CD4-positive, alpha-beta memory T cell (primary cell): Measurements from ENCODE around the gene RIN3. TPM values are rescaled to one million over a fixed set of nuclear protein-coding genes. Genes with fewer than 3 reads are reported as not detected.

Source experiments
- CTCF ChIA-PET: fragments of 350-600 bp; sonication (Branson Sonifier 250); formaldehyde crosslinking; loops from one replicate; lab custom pipeline; 2021; ENCODE audit warnings: inconsistent platforms; ENCODE audit not compliant: partially characterized antibody; lab: Charles Lee
- POLR2A ChIA-PET: fragments of 350-600 bp; sonication (Branson Sonifier 250); formaldehyde crosslinking; loops from one replicate; lab custom pipeline; 2021; ENCODE audit not compliant: partially characterized antibody; lab: Charles Lee
- DNase-seq, 5 donors: peaks; one replicate each; pipeline versions ENCODE4 v3.0.0 to v3.0.0-alpha.2; 2020 to 2022; ENCODE audit warnings: mixed read lengths in 1 of 5
- H3K27ac ChIP-seq: one replicate; pipeline ENCODE4 v1.7.0; 2013; ENCODE audit warnings: low read depth, low read length
- H3K27me3 ChIP-seq: 2 replicates; pipeline ENCODE4 v1.7.0; 2013; ENCODE audit warnings: mild to moderate bottlenecking, low read length, moderate library complexity; ENCODE audit not compliant: insufficient read depth
- H3K36me3 ChIP-seq: 2 replicates; pipeline ENCODE4 v1.7.0; 2013; ENCODE audit warnings: mild to moderate bottlenecking, low read length, moderate library complexity; ENCODE audit not compliant: insufficient read depth
- H3K4me1 ChIP-seq: 2 replicates; pipeline ENCODE4 v1.7.0; 2013; ENCODE audit warnings: mild to moderate bottlenecking, low read length, moderate library complexity; ENCODE audit not compliant: insufficient read depth
- H3K4me3 ChIP-seq, 2 donors: one replicate each; pipeline ENCODE4 v1.7.0; 2013; ENCODE audit warnings: low read length in 2 of 2, mild to moderate bottlenecking in 1 of 2
- H3K9me3 ChIP-seq, 2 donors: one replicate each; pipeline ENCODE4 v1.7.0; 2013; ENCODE audit warnings: low read length in 2 of 2, control low read depth in 1 of 2; ENCODE audit not compliant: control insufficient read depth in 1 of 2
- H3K27ac Mint-ChIP-seq, 7 donors: one replicate each; pipeline ENCODE4 v1.8.0; 2020 to 2021; ENCODE audit warnings: mixed read lengths in 7 of 7, mild to moderate bottlenecking in 6 of 7, inconsistent platforms in 3 of 7, moderate library complexity in 3 of 7
- H3K27me3 Mint-ChIP-seq, 2 donors: one replicate each; pipeline ENCODE4 v1.8.0; 2020 to 2021; ENCODE audit warnings: mixed read lengths in 2 of 2
- H3K36me3 Mint-ChIP-seq, 2 donors: one replicate each; pipeline ENCODE4 v1.8.0; 2020 to 2021; ENCODE audit warnings: mixed read lengths in 2 of 2, inconsistent platforms in 1 of 2, mild to moderate bottlenecking in 1 of 2
- H3K4me1 Mint-ChIP-seq, 4 donors: one replicate each; pipeline ENCODE4 v1.8.0; 2020 to 2021; ENCODE audit warnings: mixed read lengths in 4 of 4, mild to moderate bottlenecking in 1 of 4
- H3K4me3 Mint-ChIP-seq, 8 donors: one replicate each; pipeline ENCODE4 v1.8.0; 2020 to 2021; ENCODE audit warnings: mixed read lengths in 8 of 8, mild to moderate bottlenecking in 7 of 8, moderate library complexity in 6 of 8, inconsistent platforms in 3 of 8
- H3K9me3 Mint-ChIP-seq, 8 donors: one replicate each; pipeline ENCODE4 v1.8.0; 2020 to 2021; ENCODE audit warnings: mixed read lengths in 8 of 8, mild to moderate bottlenecking in 5 of 8, inconsistent platforms in 3 of 8, moderate library complexity in 1 of 8
- intact Hi-C: fragments of 100-400 bp; cut with micrococcal nuclease; formaldehyde crosslinking; loops from one replicate; pipeline ENCODE4 v1.15.1; 2023
- polyA plus RNA-seq, 2 donors: library from polyadenylated mRNA; unstranded; fragments of 300-500 nt; fragmentation: Illumina TruSeq; gene quantifications; one replicate each; pipeline ENCODE4 v1.2.3, GENCODE V29; 2021
- total RNA-seq, 2 experiments: library from RNA; stranded (reverse); gene quantifications; one replicate each; pipeline ENCODE4 v1.2.3, GENCODE V29; 2021

Gene RIN3
- total and polyA plus RNA-seq, 4 experiments from 2014 or later = 4.0 to 74.9 (median 45.9) TPM

DNA sequence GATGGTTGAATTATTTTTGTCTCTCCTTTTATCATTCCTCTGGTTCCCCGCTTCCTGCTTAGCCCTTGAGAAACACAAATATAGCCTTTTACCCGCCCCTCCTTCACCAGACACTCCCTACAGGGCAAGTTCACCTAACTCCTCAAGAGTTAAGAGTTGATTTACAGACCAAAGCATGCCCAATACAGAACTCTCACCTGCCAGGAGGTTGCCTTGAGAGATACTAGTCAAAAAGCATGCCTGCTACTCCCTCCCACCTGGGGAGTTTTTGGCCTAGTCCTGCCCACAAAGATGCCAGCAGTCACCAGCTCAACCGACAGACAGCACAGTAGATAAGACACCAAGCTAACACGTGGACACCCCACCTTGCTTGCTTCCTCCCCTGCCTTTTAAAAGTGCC, 223.6 kb downstream of the RIN3 start:
- Histone ChIP-seq H3K9me3 (no peaks in the 10 kb centered on the region), H3K4me1 (no peaks in the 10 kb centered on the region), H3K27me3 (no peaks in the 10 kb centered on the region), H3K36me3 (no peaks in the 10 kb centered on the region), H3K4me3 (no peak overlapping the region), H3K27ac (no peak overlapping the region)
- H3K9me3 Mint-ChIP-seq = no peaks in the 10 kb centered on the region
- intact Hi-C loops = no loop called here
- H3K4me1 Mint-ChIP-seq = peaks cover 0 to 6% (median 2%) of the 10 kb centered on the region in 4 donors
- peaks cover 0 to 5% of the 10 kb centered on the region in 2 donors for H3K36me3 Mint-ChIP-seq
- ChIA-PET CTCF (no interaction called here), POLR2A (no interaction called here)
- H3K27me3 Mint-ChIP-seq = no peaks in the 10 kb centered on the region
- H3K27ac Mint-ChIP-seq = peak overlapping the region in 4 of 7 donors; percentile 61 to 76 (median 65)
- DNase-seq = no peak
- peak overlapping the region in 1 of 8 donors; percentile 0 for H3K4me3 Mint-ChIP-seq

DNA sequence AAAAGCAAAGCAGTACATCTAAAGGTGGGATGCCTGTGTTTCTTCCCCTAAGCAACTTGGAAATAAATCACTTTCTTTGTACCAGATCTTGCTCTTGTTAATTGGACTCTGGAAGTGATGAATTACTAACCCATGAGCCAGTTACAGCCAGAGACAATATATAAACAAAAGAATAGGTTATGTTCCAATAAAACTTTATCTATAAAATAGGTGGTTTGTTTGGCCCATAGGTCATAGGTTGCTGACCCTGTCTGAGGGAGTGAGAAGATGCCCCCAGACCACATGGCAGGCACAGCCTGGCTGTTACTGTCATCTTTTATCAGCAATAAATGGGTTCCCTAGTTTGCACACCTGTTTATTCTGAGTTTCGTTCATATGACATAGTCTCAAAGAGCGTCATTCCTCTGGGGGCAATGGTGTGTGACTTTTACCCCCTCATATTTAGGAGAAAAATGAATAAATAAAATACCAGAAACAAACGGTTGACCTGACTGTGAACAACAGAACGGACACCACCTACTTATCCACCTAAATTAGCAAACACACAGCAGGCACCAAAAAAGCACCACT, 224.1 kb downstream of the RIN3 start:
- CTCF ChIA-PET = no interaction called here
- no peak overlapping the region for H3K27ac ChIP-seq
- peaks cover 0 to under 1% of the 10 kb centered on the region in 2 donors for H3K36me3 Mint-ChIP-seq
- H3K4me3 ChIP-seq = no peak overlapping the region
- no peak overlapping the region for H3K4me3 Mint-ChIP-seq
- POLR2A ChIA-PET = no interaction called here
- intact Hi-C loops = no loop called here
- peaks cover 0 to 6% (median 2%) of the 10 kb centered on the region in 4 donors for H3K4me1 Mint-ChIP-seq
- no peaks in the 10 kb centered on the region for H3K27me3 Mint-ChIP-seq
- peak overlapping the region in 3 of 7 donors; percentile 64 to 76 (median 66) for H3K27ac Mint-ChIP-seq
- H3K9me3 ChIP-seq = no peaks in the 10 kb centered on the region
- H3K27me3 ChIP-seq = no peaks in the 10 kb centered on the region
- no peaks in the 10 kb centered on the region for H3K9me3 Mint-ChIP-seq
- no peak for DNase-seq
- H3K36me3 ChIP-seq = no peaks in the 10 kb centered on the region
- H3K4me1 ChIP-seq = no peaks in the 10 kb centered on the region

Other genes starting within 250 kb of the RIN3 start
- gene SLC24A4, start 190.6 kb upstream of the RIN3 start, total RNA-seq = not detected
- gene SLC24A4, start 190.6 kb upstream of the RIN3 start, polyA plus RNA-seq = not detected
- gene LGMN, start 234.8 kb downstream of the RIN3 start, total RNA-seq = 10 to 100 TPM; 14.0 TPM
- 10 to 100 TPM in 1 of 2 donors, 1 to 10 TPM in 1; 9.6 to 10.6 TPM for gene LGMN, start 234.8 kb downstream of the RIN3 start, polyA plus RNA-seq